Breast epithelium (tissue), 4 donors: ENCODE data around the gene PTGS1. TPM values are rescaled to one million over a fixed set of nuclear protein-coding genes. Genes with fewer than 3 reads are reported as not detected.

Source experiments
- DNase-seq, 2 donors: peaks; one replicate each; pipeline ENCODE4 v3.0.0-alpha.2; 2019; ENCODE audit warnings: low spot score in 2 of 2
- H3K27ac ChIP-seq, 2 donors: fragments of 200-600 bp; sonication (generic) in 1 of 2; one replicate each; pipeline ENCODE4 v1.5.1; 2016 to 2019; ENCODE audit warnings: mild to moderate bottlenecking in 1 of 2
- H3K27me3 ChIP-seq, 2 donors: fragments of 200-600 bp; sonication (generic) in 1 of 2; one replicate each; pipeline versions ENCODE4 v1.5.1 to v1.6.0; 2017 to 2019; ENCODE audit warnings: control low read depth in 1 of 2, mild to moderate bottlenecking in 1 of 2
- H3K36me3 ChIP-seq: fragments of 200-600 bp; one replicate; pipeline ENCODE4 v1.5.1; 2019
- H3K4me1 ChIP-seq, 2 donors: fragments of 200-600 bp; sonication (generic); one replicate each; pipeline ENCODE4 v1.5.1; 2016 to 2019; ENCODE audit warnings: control low read depth in 1 of 2
- H3K4me3 ChIP-seq, 3 donors: fragments of 200-600 bp; sonication (generic); 1 replicate in 2 of 3; 2 replicates in 1 of 3; pipeline ENCODE4 v1.5.1; 2016 to 2019; ENCODE audit warnings: mild to moderate bottlenecking in 3 of 3, moderate library complexity in 2 of 3
- H3K9me3 ChIP-seq, 2 donors: fragments of 200-600 bp; sonication (generic) in 1 of 2; one replicate each; pipeline ENCODE4 v1.5.1; 2016 to 2019; ENCODE audit warnings: control low read depth in 1 of 2
- CTCF ChIP-seq, 3 donors: fragments of 450-650 bp; IDR thresholded peaks; one replicate each; pipeline ENCODE4 v1.5.1; 2016 to 2017; ENCODE audit warnings: antibody characterized with exemption in 3 of 3, mild to moderate bottlenecking in 3 of 3, moderate library complexity in 3 of 3
- POLR2A ChIP-seq: fragments of 450-650 bp; IDR thresholded peaks from one replicate; pipeline ENCODE4 v1.6.1; 2016; ENCODE audit warnings: antibody characterized with exemption, mild to moderate bottlenecking, moderate library complexity
- POLR2AphosphoS5 ChIP-seq, 3 donors: sonication (generic); formaldehyde crosslinking; IDR thresholded peaks; one replicate each; pipeline ENCODE4 v1.6.1; 2017; ENCODE audit warnings: antibody characterized with exemption in 3 of 3
- intact Hi-C: fragments of 100-400 bp; cut with DNase I; formaldehyde crosslinking; loops from one replicate; pipeline ENCODE4 v1.15.1; 2023; ENCODE audit warnings: low total_unique reads
- total RNA-seq, 3 donors: library from RNA; depleted of rRNA; stranded (reverse); fragments of >200 nt; gene quantifications; one replicate each; pipeline ENCODE4 v1.1.0, GENCODE V29; 2016

PTGS1 gene
- total RNA-seq, 3 donors from 2014 or later, result 2.6 to 8.0 (median 4.5) TPM

GRCh38 chr9:122381206-122381950, 10.6 kb downstream of the PTGS1 start:
- intact Hi-C loops, result no loop called here
- TF ChIP-seq POLR2A (no peak), POLR2AphosphoS5 (IDR thresholded peaks at IDR 0.05) (no peak), CTCF (IDR thresholded peaks at IDR 0.05) (no peak)
- H3K9me3 ChIP-seq, result no peaks in the 10 kb centered on the region
- no peaks in the 10 kb centered on the region for H3K4me1 ChIP-seq
- H3K36me3 ChIP-seq, result no peaks in the 10 kb centered on the region
- no peak for DNase-seq
- H3K27ac ChIP-seq, result no peak overlapping the region
- no peak overlapping the region for H3K4me3 ChIP-seq
- H3K27me3 ChIP-seq, result no peaks in the 10 kb centered on the region

DNA sequence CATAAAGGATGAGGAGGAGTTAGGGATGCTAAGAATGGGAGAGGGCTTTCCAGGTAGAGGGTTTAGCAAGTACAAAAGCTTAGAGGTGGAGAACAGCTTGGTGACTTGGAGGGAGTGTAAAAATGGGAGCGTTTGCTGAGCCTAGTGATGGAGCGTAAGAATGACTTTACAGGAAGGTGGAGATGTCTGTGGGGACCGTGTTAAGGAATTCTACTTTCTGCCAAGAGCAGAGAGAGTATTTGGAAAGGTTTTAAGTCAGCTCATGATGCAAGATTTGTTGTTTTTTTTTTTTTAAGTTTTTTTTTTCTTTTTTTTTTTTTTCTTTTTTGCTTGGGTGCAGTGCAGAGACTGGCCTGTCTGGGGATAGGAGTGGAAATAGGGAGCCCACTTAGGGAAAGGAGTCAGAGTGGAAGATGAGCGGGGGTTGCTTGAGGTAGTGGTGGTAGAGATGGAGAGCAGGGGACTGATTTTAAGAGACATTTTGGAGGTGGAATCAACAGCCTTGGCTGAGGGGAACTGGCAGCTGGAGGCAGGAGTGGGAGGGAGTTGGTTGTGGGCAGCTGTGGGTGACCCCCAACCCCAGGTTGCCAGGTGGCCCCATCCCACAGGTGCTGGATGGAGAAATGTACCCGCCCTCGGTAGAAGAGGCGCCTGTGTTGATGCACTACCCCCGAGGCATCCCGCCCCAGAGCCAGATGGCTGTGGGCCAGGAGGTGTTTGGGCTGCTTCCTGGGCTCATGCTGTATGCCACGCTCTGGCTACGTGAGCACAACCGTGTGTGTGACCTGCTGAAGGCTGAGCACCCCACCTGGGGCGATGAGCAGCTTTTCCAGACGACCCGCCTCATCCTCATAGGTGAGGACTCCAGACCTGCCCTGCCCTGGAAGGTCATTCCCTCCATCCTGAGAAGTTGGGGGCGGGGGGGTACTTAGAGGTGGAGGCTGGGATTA, 12.4 kb downstream of the PTGS1 start:
- H3K4me1 ChIP-seq, result no peaks in the 10 kb centered on the region
- DNase-seq, result no peak
- H3K9me3 ChIP-seq, result no peaks in the 10 kb centered on the region
- H3K27me3 ChIP-seq, result no peaks in the 10 kb centered on the region
- no peaks in the 10 kb centered on the region for H3K36me3 ChIP-seq
- no peak overlapping the region for H3K4me3 ChIP-seq
- H3K27ac ChIP-seq, result no peak overlapping the region
- TF ChIP-seq POLR2AphosphoS5 (IDR thresholded peaks at IDR 0.05), result no peak
- TF ChIP-seq CTCF (IDR thresholded peaks at IDR 0.05), result no peak
- no peak for TF ChIP-seq POLR2A
- intact Hi-C loops, result no loop called here

- Histone ChIP-seq H3K27me3 (no peaks in the 10 kb centered on the region), H3K36me3 (no peaks in the 10 kb centered on the region), H3K9me3 (no peaks in the 10 kb centered on the region), H3K4me3 (no peak overlapping the region), H3K4me1 (no peaks in the 10 kb centered on the region), H3K27ac (no peak overlapping the region)
- no peak for DNase-seq
- intact Hi-C loops, result no loop called here
- TF ChIP-seq POLR2AphosphoS5 (IDR thresholded peaks at IDR 0.05) (no peak), CTCF (IDR thresholded peaks at IDR 0.05) (no peak), POLR2A (no peak)
Observed at GRCh38 chr9:122383992-122384461, 13.2 kb downstream of the PTGS1 start.

- intact Hi-C loops, result no loop called here
Observed at GRCh38 chr9:122386311-122386872, 15.6 kb downstream of the PTGS1 start.

More at GRCh38 chr9:122386311-122386872, 15.6 kb downstream of the PTGS1 start:
- Histone ChIP-seq H3K36me3 (no peaks in the 10 kb centered on the region), H3K9me3 (no peaks in the 10 kb centered on the region), H3K4me3 (no peak overlapping the region), H3K27ac (no peak overlapping the region), H3K4me1 (peaks cover 0 to 3% of the 10 kb centered on the region in 2 donors), H3K27me3 (no peaks in the 10 kb centered on the region)
- no peak for TF ChIP-seq POLR2AphosphoS5 (IDR thresholded peaks at IDR 0.05)
- no peak for TF ChIP-seq POLR2A
- no peak for TF ChIP-seq CTCF (IDR thresholded peaks at IDR 0.05)
- no peak for DNase-seq
